EH (cell line): Measurements from ENCODE around the gene PARD3B.
A peak's percentile ranks its signal among the peaks of the same experiment; 100 is the strongest.
"Not testable (repeated sequence)": the region's sequence is repeated elsewhere in the genome, so short reads cannot be mapped to it uniquely, and the experiment has no call there.

Experiments
- DNase-seq: peaks from one replicate; pipeline ENCODE4 v3.0.0-alpha.2; 2015; ENCODE audit warnings: low read depth

PARD3B gene

GRCh38 chr2:205464681-205465080, 919.4 kb downstream of the PARD3B start:
- DNase-seq: no peak

- DNase-seq: no peak
Measured at GRCh38 chr2:205465791-205466190, 920.5 kb downstream of the PARD3B start.

GRCh38 chr2:205471776-205472175, 926.5 kb downstream of the PARD3B start:
- DNase-seq: no peak

GRCh38 chr2:205473791-205474190, 928.5 kb downstream of the PARD3B start:
- no peak for DNase-seq

GRCh38 chr2:205474741-205475415, 929.6 kb downstream of the PARD3B start:
- DNase-seq: peak; percentile 81

- DNase-seq: no peak
Measured at GRCh38 chr2:205475416-205475768, 930.1 kb downstream of the PARD3B start.

GRCh38 chr2:205477016-205477705, 931.9 kb downstream of the PARD3B start:
- peak; percentile 72 for DNase-seq

- DNase-seq: no peak
Measured at GRCh38 chr2:205481861-205482260, 936.6 kb downstream of the PARD3B start.

- DNase-seq: no peak
Measured at GRCh38 chr2:205482399-205483081, 937.3 kb downstream of the PARD3B start.

- DNase-seq: no peak
Measured at GRCh38 chr2:205483095-205483494, 937.8 kb downstream of the PARD3B start.

GRCh38 chr2:205484215-205484614, 938.9 kb downstream of the PARD3B start:
- no peak for DNase-seq

GRCh38 chr2:205484764-205485163, 939.5 kb downstream of the PARD3B start:
- DNase-seq: no peak

- DNase-seq: not testable (repeated sequence)
Measured at GRCh38 chr2:205493528-205493927, 948.3 kb downstream of the PARD3B start.

- peak; percentile 40 for DNase-seq
Measured at GRCh38 chr2:205494537-205495235, 949.4 kb downstream of the PARD3B start.

GRCh38 chr2:205495819-205496218, 950.5 kb downstream of the PARD3B start:
- peak; percentile 46 for DNase-seq

- DNase-seq: no peak
Measured at GRCh38 chr2:205496370-205496769, 951.1 kb downstream of the PARD3B start.

- peak; percentile 77 for DNase-seq
Measured at GRCh38 chr2:205496772-205497171, 951.5 kb downstream of the PARD3B start.

GRCh38 chr2:205499006-205499405, 953.7 kb downstream of the PARD3B start:
- no peak for DNase-seq

GRCh38 chr2:205500065-205500464, 954.8 kb downstream of the PARD3B start:
- no peak for DNase-seq

- DNase-seq: no peak
Measured at GRCh38 chr2:205500951-205501350, 955.7 kb downstream of the PARD3B start.

GRCh38 chr2:205501826-205502225, 956.6 kb downstream of the PARD3B start:
- no peak for DNase-seq

GRCh38 chr2:205505371-205505770, 960.1 kb downstream of the PARD3B start:
- no peak for DNase-seq

GRCh38 chr2:205509655-205510054, 964.4 kb downstream of the PARD3B start:
- no peak for DNase-seq
